Large intestine (tissue), 3 donors: ENCODE data around the gene CUL9. TPM values are rescaled to one million over a fixed set of nuclear protein-coding genes. Genes with fewer than 3 reads are reported as not detected.

ENCODE experiments used
- DNase-seq, 2 donors: peaks; one replicate each; pipeline versions ENCODE4 v3.0.0 to v3.0.0-alpha.2; 2013
- H3K27ac ChIP-seq: one replicate; pipeline ENCODE4 v1.5.1; 2013; ENCODE audit warnings: low read length
- H3K27me3 ChIP-seq: 2 replicates; pipeline ENCODE4 v1.6.1; 2013; ENCODE audit warnings: low read length; ENCODE audit not compliant: control insufficient read depth, insufficient read depth
- H3K36me3 ChIP-seq: 2 replicates; pipeline ENCODE4 v1.6.1; 2013; ENCODE audit warnings: low read length; ENCODE audit not compliant: control insufficient read depth, insufficient read depth
- H3K4me1 ChIP-seq: one replicate; pipeline ENCODE4 v1.6.1; 2013; ENCODE audit warnings: low read length; ENCODE audit not compliant: control insufficient read depth, insufficient read depth
- H3K4me3 ChIP-seq: one replicate; pipeline ENCODE4 v1.5.1; 2013; ENCODE audit warnings: low read length
- H3K9me3 ChIP-seq: one replicate; pipeline ENCODE4 v1.6.1; 2013; ENCODE audit warnings: mild to moderate bottlenecking, low read depth, low read length, moderate library complexity; ENCODE audit not compliant: control insufficient read depth
- WGBS: methylation state at CpG from one replicate; pipeline ENCODE4 v1.1.5; 2013; ENCODE audit warnings: low lambda C conversion rate; ENCODE audit not compliant: insufficient coverage; 5-methylcytosine and 5-hydroxymethylcytosine counted together
- polyA plus RNA-seq: library from polyadenylated mRNA; unstranded; fragments of 120-200 nt; gene quantifications from one replicate; pipeline ENCODE4 v1.2.1, GENCODE V29; 2013

Gene CUL9
- polyA plus RNA-seq, 1 donor = 42.5 TPM

DNA sequence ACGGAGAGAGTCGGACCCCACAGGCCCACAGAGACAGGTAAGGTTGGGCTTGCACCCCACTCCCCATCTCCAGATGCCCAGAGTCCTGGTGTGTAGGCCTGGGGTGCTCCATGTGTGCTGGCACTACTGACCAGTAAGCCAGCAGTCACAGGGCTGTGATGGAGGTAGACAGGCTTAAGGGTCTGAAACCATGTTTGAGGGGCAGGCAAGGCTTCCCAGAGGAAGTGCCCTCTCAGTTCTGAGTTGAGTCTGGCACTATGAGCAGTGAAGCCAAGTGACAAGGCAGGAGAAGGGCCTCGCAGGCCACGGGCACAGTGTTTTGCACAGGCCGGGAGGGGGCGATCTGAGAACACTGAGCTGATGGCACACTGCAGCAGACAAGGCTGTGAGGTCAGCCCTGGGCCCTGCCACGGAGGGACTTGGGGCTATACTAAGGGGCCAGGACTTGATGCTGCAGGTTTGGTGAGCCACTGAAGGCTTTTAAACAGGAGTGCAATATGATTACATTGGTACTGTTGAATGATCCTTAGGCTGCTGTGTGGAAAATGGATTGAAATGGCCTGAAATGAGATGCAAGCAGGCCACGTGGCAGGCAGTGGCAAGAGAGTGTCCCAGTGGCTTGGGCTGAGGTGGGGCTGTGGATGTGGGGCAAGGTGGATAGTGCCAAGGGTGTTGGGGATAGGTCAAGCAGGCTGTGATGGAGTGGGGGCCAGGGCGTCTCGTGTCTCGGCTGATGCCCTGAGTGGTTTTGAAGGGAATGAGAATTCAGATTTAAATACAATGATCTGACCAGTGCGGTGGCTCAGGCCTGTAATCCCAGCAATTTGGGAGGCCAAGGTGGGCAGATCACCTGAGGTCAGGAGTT, 81.5 kb downstream of the CUL9 start:
- H3K27ac ChIP-seq = no peak overlapping the region
- peak overlapping the region; percentile 13 for H3K4me3 ChIP-seq
- peaks cover 55% of the 10 kb centered on the region for H3K4me1 ChIP-seq
- H3K27me3 ChIP-seq = no peaks in the 10 kb centered on the region
- peak; percentile 79 to 82 for DNase-seq
- WGBS = no CpG with 5 or more reads among the region's 12 CpGs
- H3K36me3 ChIP-seq = no peaks in the 10 kb centered on the region
- no peaks in the 10 kb centered on the region for H3K9me3 ChIP-seq

DNA sequence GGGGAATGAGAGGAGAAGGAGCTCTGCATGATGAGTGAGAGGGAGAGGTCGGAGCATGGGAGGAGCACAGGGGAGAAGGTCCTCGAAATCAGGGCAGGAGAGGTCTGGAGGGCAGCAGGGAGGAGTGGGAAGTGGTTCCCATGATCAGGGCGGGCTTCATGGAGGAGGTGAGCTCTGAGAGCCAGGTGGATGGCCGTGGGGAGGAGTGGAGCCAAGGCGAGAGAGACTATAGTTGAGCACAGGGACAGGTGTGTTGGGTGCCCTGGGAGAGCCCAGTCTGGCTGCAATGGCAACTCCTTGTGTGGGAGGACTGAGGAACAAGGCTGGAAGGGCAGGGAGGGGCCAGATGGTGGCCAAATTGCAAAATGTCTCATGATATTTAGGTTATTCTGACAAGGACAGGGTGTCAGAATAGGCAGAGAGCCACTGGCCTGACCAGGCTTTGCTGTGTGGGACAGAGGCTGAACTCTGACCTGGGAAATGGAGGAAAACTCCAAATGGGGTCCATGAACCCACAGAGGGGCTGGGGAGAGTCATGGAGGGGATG, 82.7 kb downstream of the CUL9 start:
- Histone ChIP-seq H3K36me3 (no peaks in the 10 kb centered on the region), H3K27ac (no peak overlapping the region), H3K27me3 (no peaks in the 10 kb centered on the region), H3K4me3 (no peak overlapping the region), H3K9me3 (no peaks in the 10 kb centered on the region), H3K4me1 (peaks cover 66% of the 10 kb centered on the region)
- WGBS = no CpG with 5 or more reads among the region's 5 CpGs
- no peak for DNase-seq

DNA sequence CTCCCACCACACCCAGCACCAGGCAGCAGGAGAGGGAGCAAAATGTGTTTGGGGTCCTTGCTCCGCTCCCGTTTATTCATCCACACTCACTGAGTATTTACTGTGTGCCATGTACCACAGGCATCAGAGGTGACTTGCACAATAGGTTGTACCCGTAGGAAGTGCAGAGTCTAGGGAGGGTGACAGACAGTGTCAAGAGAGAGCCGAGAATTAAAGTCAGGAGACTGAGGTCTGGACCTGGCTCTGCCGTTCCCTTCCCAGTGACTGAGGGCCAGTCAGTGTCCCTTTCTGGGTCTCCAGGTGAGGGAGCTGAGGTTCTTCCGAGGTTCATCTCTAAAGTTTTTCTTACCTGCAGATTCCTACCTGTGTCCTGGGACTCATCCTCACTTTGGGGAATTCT, 83.6 kb downstream of the CUL9 start:
- Histone ChIP-seq H3K9me3 (no peaks in the 10 kb centered on the region), H3K36me3 (no peaks in the 10 kb centered on the region), H3K4me3 (no peak overlapping the region), H3K4me1 (peaks cover 75% of the 10 kb centered on the region), H3K27ac (no peak overlapping the region), H3K27me3 (no peaks in the 10 kb centered on the region)
- no CpG with 5 or more reads among the region's 6 CpGs for WGBS
- DNase-seq = peak in 1 of 2 donors; percentile 59

DNA sequence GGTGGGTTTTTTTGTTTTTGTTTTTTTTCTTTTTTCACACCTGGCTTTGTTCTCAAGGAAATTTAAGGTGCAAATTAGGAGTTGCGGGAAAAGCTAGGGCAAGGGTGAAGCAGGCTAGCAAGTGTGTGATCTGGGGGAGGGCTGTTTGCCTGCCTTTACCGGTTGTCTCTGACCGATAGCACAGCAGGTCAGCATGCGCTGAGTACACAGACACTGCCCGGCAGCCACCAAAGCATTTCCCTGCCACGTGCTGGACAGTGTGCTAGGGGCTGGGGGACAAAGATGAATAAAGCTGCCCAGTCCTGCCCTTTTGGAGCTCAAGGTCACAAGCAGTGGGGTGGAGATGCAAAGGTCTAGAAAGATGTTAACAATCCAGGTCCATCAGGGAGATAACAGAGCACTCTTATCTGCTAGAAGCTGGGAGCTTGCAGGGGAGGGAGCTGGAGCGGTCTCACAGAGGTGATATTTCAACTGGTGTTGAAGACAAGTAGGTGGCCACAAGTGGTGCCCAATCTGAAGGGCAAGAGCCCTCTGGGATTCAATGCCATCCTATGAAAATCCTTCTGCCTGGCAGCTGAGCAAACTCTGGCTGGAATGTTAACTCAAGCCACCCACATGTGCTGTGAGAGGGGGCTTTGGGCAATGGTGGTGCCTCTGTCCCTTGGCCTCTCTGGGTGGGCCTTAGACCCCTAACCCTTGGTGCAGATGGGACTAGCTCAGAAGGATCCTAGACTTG, 85.8 kb downstream of the CUL9 start:
- 20% methylated on average over 1 of the region's 7 CpGs for WGBS
- Histone ChIP-seq H3K4me1 (peaks cover 83% of the 10 kb centered on the region), H3K36me3 (no peaks in the 10 kb centered on the region), H3K27ac (peak overlapping the region; percentile 83), H3K4me3 (no peak overlapping the region), H3K9me3 (no peaks in the 10 kb centered on the region), H3K27me3 (no peaks in the 10 kb centered on the region)
- peak; percentile 89 to 95 for DNase-seq

DNA sequence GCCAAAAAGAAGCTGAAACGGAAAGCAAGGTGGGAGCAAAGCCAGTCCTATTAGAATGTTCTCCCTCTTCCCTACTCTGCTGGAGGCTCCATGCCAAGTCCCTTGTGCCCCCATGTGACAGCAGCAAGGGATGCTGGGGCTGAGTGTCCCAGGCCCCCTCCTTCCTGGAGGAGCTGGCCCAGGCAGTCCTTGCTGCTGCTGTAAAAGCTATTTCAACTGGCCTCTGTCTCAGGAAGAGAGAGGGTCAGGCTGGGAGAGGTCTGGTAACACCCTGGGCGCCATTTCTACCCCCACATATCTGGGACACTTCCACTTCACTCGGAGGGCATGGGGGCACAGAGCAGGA, 86.3 kb downstream of the CUL9 start:
- Histone ChIP-seq H3K9me3 (no peaks in the 10 kb centered on the region), H3K27ac (peak overlapping the region; percentile 83), H3K4me1 (peaks cover 82% of the 10 kb centered on the region), H3K36me3 (no peaks in the 10 kb centered on the region), H3K4me3 (no peak overlapping the region), H3K27me3 (no peaks in the 10 kb centered on the region)
- DNase-seq = peak in 1 of 2 donors; percentile 69
- WGBS = no CpG with 5 or more reads among the region's 3 CpGs

DNA sequence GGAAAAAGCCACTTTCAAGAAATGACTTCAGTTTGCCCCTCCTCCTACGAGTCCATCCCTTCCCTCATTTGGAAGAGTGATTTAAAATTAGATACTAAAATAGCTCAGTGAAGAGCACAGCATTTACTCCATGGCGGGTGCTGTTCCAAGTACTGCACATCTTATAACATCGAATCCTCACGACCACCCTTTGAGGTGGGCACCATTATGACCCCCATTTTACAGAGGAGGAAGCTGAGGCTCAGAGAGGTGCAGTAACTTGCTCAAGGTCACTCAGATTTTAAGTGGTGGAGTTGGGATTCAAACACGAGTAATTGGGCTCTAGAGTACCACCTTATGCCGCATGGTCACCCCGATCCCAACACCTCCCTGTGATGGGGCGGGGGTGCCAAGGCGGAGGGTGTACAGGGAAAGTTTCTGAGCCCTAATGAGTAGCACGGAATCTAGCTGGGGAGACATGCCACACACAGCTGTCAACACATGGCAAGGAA, 86.8 kb downstream of the CUL9 start:
- no peak for DNase-seq
- no peaks in the 10 kb centered on the region for H3K9me3 ChIP-seq
- no peaks in the 10 kb centered on the region for H3K36me3 ChIP-seq
- peaks cover 82% of the 10 kb centered on the region for H3K4me1 ChIP-seq
- H3K27ac ChIP-seq = peak overlapping the region; percentile 83
- peak overlapping the region; percentile 35 for H3K4me3 ChIP-seq
- H3K27me3 ChIP-seq = no peaks in the 10 kb centered on the region
- no CpG with 5 or more reads among the region's 10 CpGs for WGBS

DNA sequence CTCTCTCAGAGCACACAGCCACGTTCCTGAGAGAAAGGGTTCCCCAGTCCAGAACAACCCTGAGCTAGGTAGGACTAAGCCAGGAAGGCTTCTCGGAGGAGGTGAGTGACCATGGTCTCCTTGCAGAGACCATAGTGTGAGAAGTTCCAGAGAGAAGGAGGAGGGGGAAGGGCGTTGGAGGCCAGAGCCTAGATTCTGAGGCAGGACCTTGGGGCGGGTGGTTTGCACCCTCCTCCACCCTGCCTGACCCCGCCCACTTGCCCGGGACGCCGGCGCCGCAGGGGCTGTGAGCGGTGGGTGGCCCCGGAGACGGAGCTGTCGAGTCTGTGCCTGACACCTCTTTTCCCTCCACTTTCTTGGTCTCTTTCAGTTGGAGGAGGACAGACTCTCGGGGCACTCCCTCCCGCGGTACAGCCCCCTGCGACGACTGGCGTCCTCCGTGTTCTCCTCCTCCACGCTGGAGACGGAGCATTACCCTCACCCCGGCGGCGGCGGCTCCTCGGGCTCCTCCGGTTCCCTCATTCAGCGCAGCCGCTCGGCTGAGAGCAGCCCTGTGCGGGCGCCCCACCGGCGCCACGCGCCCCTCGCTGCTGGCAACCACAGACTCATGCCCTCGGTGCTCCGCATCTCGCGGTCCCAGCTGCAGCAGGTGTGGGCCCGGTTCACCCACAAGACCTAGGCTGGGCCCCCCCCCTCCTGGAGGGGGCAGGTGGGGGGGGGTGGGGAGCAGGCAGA, 87.4 kb downstream of the CUL9 start:
- Histone ChIP-seq H3K36me3 (no peaks in the 10 kb centered on the region), H3K4me1 (peaks cover 86% of the 10 kb centered on the region), H3K4me3 (peak overlapping the region; percentile 35), H3K27ac (peak overlapping the region; percentile 83), H3K27me3 (no peaks in the 10 kb centered on the region), H3K9me3 (no peaks in the 10 kb centered on the region)
- no CpG with 5 or more reads among the region's 44 CpGs for WGBS
- peak in 1 of 2 donors; percentile 80 for DNase-seq

DNA sequence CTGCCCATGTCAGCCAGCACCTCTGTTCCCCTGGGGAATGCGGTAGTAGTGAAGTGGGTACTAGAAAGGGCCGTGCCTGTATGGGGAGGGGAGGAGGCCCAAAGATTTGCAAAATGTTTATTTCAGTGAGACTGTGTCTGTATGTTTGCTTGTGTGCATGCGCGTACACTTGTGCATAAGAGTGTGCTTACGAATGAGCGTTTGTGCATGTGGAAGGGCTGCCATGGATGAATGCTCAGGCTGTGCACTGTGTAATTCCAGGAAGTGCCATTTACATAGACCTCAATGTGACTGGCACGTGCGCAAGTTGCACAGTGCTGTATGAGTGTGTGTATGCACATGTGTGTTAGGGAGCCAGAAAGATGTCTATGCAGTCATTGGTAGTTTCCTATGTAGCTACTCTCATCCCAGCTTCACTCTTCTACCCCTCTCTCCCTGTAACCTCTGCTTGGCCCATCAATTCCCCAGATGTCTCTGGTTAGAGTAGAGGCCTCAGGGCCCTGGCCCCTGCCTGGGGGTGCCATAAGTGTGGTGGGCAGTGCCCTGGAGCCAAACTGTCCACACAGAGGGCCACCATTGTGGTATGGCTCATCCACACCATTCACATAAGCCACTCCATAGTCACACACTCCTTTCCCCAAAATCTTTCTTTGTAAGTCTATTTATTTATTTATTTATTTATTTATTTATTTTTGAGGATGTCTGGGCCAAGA, 89.3 kb downstream of the CUL9 start:
- no CpG with 5 or more reads among the region's 8 CpGs for WGBS
- H3K36me3 ChIP-seq = no peaks in the 10 kb centered on the region
- no peak overlapping the region for H3K4me3 ChIP-seq
- H3K27ac ChIP-seq = peak overlapping the region; percentile 83
- H3K9me3 ChIP-seq = no peaks in the 10 kb centered on the region
- no peak for DNase-seq
- H3K4me1 ChIP-seq = peaks cover 87% of the 10 kb centered on the region
- H3K27me3 ChIP-seq = peaks cover 8% of the 10 kb centered on the region

DNA sequence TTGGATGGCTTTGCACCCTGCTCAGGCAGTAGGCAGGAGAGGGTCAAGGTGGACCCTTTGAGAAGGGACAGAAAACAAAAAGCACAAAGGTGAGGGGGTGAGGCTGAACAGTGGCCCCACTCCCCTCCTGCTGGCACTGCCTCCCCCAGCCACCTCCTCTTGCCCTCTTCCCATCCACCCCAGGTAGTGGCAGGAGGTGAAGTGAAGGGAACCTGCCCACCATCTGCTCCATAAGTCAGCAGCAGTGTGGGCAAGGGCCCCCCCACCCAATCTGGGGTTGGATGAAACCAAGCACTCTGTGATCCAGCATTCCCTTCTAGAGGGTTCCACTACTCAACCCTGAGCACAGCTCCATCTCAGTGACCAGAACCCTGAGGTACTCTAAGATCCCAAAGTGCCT, 89.9 kb downstream of the CUL9 start:
- Histone ChIP-seq H3K27ac (peak overlapping the region; percentile 83), H3K27me3 (peaks cover 8% of the 10 kb centered on the region)
- DNase-seq = no peak

More for the DNA sequence above, 89.9 kb downstream of the CUL9 start:
- no peaks in the 10 kb centered on the region for H3K9me3 ChIP-seq
- no peak overlapping the region for H3K4me3 ChIP-seq
- no peaks in the 10 kb centered on the region for H3K36me3 ChIP-seq
- H3K4me1 ChIP-seq = peaks cover 92% of the 10 kb centered on the region
